DND-41 (cell line): ENCODE results near the gene MFSD2B.

Experiments used
- CTCF ChIP-seq: IDR thresholded peaks from 2 replicates; pipeline ENCODE4 v1.5.1; 2012; ENCODE audit warnings: borderline replicate concordance, low read length, moderate library complexity, mild to moderate bottlenecking; ENCODE audit not compliant: poor library complexity, severe bottlenecking; ENCODE audit errors: extremely low read depth
- EZH2 ChIP-seq: IDR thresholded peaks from 3 replicates; pipeline ENCODE4 v1.6.1; 2012; ENCODE audit warnings: borderline replicate concordance, low read depth, mild to moderate bottlenecking, moderate library complexity, low read length, inconsistent platforms; ENCODE audit not compliant: severe bottlenecking

- TF ChIP-seq CTCF (peak; percentile 21), EZH2 (no peak)
Observed at GRCh38 chr2:24024018-24024417, 14.1 kb downstream of the MFSD2B start.
